ENCODE measurements around the gene MORN1.

Gene MORN1

GRCh38 chr1:2288816-2289536 is 102.4 kb downstream of the MORN1 start:
- no peak for DNase-seq

GRCh38 chr1:2288311-2288710 is 103.0 kb downstream of the MORN1 start:
- no peak for DNase-seq

DNA sequence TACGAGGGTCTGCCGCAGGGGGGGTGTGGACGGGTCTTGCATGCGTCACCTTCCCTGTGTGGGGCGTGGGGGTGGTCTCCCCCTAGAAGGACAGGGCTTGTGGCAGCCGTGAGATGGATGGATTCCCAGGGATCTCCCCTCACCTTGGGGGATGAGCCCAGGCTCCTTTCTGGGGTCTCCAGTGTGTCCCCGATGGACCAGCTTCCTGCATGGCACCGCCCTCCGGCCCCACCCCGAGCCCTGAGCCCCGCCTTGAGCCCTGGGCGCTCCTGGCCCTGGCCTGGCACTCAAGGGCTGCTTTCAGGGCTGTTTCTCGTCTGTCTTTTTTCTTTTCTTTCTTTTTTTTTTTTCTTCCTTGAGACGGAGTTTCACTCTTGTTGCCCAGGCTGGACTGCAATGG is 103.7 kb downstream of the MORN1 start:
- DNase-seq: no peak

GRCh38 chr1:2286923-2287322 is 104.4 kb downstream of the MORN1 start:
- no peak for DNase-seq

- DNase-seq: no peak
Observed at GRCh38 chr1:2284932-2285331, 106.4 kb downstream of the MORN1 start.

GRCh38 chr1:2283991-2284895 is 107.1 kb downstream of the MORN1 start:
- no peak for DNase-seq

- no peak for DNase-seq
Observed at GRCh38 chr1:2283371-2283990, 107.9 kb downstream of the MORN1 start.

- DNase-seq: no peak
Observed at GRCh38 chr1:2282556-2283270, 108.6 kb downstream of the MORN1 start.

DNA sequence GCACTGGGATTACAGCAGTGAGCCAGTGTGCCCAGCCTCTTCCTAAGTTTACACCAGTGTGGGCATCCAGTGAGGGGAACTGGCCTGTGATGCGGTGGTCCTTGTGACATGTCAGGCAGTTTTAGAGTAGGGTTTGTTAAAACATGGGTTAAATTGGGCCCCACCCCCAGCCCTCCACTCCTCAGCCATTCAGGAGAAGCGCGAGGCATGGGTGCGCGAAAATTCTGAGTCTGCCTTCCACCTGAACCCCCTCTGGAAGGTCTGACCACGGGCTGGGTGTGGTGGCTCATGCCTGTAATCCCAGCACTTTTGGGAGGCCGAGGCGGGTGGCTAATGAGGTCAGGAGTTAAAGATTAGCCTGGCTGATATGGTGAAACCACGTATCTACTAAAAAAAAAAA is 111.5 kb downstream of the MORN1 start:
- no peak for DNase-seq

GRCh38 chr1:2279210-2279639 is 112.1 kb downstream of the MORN1 start:
- DNase-seq: peak; percentile 100

DNA sequence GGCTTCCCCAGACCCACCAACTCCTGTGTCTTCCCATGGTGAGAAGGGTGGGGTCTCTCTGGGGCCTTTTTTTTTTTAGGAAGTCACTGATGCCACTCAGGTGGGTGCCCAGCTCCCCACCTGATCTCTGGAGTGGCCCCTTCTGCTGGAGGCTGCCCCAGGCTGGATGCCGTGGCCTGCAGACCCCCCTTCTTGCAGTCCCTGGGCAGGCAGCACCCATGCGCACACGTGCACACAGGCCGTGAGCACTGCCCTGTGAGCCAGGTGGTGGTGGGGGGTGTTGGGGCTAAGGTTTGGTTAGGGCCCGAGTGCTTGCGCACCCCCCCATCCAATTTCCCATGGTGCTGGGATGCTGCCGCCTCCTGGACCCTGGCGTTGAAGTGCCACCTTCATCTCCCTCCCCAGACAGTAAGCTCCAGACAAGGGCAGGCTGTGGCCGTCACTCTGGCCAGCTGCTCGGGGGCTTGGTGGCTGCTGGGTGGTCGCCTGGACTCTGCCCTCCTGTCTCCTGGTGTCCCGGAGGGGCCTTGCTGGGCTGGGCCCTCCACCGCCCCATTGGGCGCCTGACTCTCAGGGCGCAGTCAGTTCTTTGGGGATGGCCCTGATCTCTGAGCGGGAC is 112.7 kb downstream of the MORN1 start:
- DNase-seq: no peak

GRCh38 chr1:2277741-2278488 is 113.4 kb downstream of the MORN1 start:
- no peak for DNase-seq

DNA sequence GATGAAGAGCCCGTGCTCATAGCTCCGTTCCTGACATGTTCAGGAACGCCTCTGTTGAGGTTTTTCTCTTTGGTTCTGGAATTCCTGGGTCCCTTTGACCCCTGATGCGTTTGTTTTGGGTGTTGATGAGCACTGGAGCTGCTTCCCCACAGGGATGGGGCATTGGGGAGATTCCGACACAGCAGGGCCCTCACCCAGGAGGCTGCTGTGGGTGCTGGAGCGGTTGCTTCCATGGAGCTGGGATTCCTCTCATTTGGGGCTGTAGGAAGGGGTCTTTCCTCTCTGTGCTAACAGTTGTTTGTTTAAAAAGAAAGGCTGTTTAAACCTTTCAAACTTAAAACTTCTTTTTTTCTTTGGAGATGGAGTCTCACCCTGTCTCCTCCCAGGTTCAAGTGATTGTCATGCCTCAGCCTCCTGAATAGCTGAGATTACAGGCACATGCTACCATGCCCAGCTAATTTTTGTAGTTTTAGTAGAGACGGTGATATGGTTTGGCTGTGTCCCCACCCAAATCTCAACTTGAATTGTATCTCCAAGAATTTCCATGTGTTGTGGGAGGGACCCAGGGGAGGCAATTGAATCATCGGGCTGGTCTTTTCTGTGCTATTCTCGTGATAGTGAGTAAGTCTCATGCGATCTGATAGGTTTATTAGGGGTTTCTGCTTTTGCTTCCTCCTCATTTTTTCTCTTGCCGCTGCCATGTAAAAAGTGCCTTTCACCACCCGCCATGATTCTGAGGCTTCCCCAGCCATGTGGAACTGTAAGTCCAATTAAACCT is 114.4 kb downstream of the MORN1 start:
- DNase-seq: peak; percentile 83

DNA sequence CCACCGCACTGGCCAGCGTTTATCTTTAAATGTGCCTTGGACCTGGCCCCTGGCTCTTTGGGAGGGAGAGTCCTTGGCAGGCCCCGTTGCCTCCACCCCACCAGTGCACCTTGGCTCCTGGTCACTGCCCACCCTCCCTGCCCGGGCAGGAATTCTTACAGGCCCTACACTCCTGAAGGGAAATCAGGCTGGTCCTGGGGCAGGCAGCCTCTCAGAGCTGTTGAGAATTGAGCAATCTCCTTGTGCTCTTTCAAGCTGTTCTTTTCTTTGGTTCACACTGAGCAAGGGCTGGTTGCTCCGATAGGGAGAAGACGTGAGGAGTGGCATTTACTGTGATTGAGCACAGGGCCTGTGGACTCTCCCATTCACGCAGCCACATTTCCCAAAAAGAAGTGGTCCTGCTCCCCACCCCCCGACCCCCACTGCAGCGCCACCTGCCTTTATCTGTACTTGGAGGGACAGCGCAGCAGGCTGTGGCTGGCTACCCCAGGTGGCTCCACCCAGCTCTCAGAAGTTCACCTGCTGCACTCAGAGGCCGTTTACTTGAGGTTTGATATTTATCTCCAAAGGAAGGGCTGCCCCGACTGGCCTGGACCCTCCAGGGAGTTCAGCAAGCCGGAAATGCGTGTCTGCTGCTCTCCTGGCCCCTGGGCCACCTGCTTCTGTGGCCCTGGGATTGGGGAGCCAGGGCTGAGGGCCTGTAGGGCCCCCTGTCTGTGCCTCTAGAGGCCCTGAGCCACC is 115.4 kb downstream of the MORN1 start:
- DNase-seq: peak; percentile 56

DNA sequence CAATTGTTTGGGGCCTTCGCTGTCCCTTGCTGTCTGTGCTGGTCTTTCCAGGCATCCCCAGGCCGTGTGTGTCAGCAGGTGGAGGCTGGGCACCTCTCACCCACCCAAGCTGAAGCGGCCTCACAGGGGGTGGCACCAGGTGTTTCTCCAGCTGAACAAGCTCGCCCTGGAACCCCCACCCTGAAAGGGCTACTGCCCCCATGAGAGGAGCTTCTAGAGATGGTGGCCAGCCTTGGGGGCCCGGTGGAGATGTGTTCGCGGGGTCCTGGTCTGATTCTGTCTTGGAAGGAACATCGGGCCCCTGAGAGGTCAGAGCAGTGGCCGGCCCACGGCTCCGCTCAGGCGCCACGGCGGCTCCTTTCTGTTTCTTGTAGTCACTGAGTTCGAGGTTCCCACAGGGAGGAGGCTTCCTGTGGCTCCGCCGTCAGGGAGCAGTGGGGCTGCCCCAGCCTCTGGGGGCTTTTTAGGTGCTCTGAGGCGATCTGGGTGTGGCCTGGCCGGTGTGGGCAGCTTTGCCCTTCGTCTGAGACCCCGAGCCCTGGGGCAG is 116.4 kb downstream of the MORN1 start:
- DNase-seq: no peak

DNA sequence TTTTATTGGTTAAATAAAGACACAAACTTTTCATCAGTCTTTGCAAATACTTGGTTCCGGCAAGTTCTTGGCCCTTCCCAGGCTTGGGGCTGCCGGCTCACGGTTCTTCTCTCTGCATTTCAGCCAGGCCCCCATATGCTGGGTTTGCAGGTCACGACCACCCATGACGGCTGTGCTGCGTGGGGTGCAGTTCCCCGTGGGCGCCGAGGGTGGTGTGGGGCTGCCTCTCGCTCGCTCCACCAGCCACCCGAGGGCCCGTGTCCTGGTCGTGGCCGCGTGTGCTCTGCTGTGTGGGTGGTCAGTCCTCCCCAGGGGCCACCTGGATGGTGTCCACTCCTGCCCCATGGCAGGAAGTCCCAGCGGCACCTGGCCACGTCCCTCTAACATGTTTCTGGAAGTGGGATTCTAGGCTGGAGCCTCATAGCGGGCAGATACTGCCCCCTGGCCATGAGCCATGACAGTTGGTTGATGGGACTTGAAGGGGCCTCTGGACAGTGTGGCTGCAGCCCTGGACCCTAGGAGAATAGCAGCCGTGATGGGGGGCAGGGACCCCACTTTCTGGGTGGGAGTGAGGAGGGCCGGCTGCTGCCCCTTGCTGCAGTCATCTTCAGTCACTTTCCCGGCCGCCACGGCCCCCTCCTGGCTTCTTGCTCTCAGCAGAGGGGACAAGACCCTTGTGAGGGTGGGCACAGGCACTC is 117.0 kb downstream of the MORN1 start:
- no peak for DNase-seq

DNA sequence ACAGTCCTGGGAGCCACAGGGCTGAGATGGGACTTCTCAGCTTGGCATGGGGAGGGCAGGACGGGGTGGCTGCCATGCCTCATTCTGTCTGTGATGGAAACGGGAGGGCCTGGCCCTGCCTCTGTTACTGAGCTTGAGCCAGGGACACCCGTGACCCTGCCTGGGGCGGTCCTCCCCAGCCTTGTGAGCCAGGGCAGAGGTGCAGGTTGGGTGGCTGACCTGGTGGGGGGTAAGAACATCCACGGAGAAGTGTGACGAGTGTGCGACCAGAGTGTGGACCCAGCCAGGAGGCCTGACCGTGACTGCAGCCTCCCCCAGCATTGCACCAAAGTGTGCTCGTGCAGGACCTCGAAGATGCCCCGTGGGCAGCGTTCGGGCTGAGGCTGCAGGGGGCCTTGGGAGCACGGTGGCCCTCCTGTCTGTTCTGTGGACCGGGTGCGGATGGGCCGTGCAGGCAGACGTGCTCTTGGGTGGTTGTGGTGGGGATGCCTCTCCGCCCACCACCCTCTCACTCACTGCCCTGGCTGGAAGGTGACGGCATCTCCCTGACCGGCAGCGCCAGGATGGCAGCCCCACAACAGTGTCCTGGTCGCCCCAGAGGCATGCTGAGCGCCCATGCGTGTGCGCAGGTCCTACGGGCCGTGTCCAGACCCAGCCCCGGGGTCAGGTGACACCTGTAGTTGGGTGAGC is 117.8 kb downstream of the MORN1 start:
- DNase-seq: no peak

DNA sequence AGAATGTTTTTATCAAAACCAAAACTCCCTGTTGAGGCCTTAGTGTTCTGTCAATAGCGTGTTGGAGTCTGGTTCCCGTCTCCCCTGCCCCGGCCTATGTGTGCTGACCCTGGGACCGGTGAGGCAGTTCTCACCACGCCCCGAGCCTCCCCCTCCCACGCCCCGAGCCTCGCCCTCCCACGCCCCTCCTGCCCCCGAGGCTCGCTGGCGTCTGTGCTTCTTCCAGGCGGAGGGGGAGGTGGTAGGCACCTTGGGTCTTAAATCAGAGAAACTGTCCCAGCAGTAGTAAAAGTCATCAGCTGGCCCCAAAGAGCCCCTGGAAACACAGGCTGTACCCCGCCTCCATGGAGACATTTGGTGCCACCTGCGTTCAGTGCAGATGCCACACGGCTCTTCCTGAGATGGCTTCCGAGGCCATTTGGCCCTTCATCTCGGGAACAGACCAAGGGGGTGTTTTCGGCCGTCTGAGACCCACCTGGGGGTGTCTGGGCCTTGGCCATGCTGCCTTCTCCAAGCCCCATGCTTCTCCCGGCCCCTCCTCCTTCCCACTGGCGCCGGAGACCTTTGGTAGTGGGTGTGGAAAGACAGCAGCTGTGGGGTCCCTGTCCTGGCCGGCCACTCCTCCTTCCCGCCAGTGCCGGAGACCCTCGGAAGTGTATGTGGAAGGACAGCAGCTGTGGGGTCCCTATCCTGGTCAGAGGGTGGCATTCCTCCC is 118.5 kb downstream of the MORN1 start:
- no peak for DNase-seq
